Subcutaneous adipose tissue (tissue), 4 donors: ENCODE results near the gene PAX8. TPM values are rescaled to one million over a fixed set of nuclear protein-coding genes. Genes with fewer than 3 reads are reported as not detected.

Experiments used
- total RNA-seq, 4 donors: library from RNA; depleted of rRNA; stranded (reverse); fragments of >200 nt; gene quantifications; one replicate each; pipeline ENCODE4 v1.1.0, GENCODE V29; 2016
- TF ChIP-seq, protein P1 (sequence below): fragments of 450-650 bp; IDR thresholded peaks from one replicate; pipeline ENCODE4 v1.5.1; 2016; ENCODE audit warnings: low read depth, mild to moderate bottlenecking, control low read depth, antibody characterized with exemption, moderate library complexity

PAX8 gene
- total RNA-seq, 4 donors from 2014 or later, result 2.8 to 10.7 (median 5.8) TPM

DNA sequence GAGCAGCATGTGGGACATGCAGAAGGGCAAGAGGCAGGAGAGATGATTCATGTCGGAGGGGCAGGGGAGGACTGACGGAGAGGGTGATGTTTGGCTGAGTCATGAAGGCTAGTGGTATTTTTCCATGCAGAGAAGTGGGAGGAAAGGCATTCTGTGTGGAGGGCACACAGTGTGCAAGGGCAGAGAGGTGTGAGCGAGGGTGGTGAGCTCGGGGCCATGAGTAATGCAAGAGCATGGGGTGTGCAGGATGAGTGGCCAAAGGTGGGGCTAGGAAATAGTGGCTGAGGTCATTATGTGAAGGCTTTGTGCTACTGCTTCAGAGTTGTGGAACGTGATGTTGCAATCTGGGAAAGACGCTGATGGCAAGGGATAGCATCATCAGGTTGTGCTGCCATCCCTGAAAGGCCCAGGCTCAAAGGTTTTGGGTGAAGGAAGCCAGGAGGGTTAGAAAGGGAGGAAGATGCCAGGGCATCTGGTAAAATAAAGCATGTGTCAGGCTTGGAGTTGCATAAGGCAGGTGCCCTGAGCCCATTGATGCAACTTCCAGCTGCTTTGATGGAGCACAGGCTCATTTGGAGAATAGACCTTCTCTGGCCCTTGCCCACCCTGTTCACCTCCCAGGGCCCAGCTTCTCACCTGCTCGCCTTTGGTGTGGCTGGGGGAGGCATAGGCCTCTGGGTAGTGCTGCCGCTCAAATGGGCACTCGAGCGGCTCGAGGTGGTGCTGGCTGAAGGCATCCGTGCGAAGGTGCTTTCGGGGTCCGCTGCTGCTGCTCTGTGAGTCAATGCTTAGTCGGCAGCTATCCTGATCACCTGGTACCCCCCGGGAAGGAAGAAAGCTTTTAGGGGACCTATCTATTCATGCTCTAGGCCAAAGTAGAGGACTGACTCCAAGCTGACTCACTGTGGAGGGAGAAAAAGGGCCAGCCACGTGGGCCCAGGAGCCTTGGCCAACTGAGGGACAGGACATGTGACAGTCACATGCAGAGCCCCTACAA is 37.5 kb downstream of the PAX8 start:
- TF ChIP-seq, protein P1, sequence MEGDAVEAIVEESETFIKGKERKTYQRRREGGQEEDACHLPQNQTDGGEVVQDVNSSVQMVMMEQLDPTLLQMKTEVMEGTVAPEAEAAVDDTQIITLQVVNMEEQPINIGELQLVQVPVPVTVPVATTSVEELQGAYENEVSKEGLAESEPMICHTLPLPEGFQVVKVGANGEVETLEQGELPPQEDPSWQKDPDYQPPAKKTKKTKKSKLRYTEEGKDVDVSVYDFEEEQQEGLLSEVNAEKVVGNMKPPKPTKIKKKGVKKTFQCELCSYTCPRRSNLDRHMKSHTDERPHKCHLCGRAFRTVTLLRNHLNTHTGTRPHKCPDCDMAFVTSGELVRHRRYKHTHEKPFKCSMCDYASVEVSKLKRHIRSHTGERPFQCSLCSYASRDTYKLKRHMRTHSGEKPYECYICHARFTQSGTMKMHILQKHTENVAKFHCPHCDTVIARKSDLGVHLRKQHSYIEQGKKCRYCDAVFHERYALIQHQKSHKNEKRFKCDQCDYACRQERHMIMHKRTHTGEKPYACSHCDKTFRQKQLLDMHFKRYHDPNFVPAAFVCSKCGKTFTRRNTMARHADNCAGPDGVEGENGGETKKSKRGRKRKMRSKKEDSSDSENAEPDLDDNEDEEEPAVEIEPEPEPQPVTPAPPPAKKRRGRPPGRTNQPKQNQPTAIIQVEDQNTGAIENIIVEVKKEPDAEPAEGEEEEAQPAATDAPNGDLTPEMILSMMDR, result no peak

DNA sequence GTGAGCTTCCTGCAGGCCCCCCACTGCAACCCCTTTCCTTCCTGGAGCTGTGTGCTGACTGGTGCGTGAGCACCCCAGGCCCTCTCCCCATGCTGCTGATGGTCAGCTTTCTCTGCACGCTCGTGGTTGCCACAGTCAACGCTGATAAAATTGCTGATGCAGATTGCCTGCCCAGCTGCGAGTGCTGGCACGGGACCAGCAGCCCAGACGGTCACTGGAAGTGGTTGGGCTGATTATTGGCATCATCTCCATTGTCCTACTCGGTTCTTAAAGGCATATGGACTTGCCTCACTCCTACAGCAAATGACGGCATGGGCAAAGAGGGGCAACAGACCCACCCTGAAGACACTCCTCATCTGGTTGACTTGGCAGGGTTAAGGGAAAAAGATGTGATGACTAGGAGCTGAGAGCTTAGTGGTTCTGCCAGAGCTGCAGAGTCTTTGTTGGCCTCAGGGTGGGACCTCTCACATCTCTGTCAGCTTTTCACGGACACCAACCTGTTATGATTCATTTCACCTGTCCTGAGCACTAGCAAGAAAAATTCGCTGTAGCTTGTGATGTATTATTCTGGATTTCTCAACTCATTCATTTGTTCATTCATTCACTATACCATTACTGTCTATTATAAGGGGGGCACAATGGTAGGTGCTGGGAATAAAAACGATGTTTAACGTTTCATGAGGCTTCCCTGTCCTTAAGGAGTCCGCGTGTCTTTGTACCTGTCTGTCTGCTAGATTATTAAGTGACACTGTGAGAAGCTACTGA is 38.4 kb downstream of the PAX8 start:
- TF ChIP-seq, protein P1, result no peak

DNA sequence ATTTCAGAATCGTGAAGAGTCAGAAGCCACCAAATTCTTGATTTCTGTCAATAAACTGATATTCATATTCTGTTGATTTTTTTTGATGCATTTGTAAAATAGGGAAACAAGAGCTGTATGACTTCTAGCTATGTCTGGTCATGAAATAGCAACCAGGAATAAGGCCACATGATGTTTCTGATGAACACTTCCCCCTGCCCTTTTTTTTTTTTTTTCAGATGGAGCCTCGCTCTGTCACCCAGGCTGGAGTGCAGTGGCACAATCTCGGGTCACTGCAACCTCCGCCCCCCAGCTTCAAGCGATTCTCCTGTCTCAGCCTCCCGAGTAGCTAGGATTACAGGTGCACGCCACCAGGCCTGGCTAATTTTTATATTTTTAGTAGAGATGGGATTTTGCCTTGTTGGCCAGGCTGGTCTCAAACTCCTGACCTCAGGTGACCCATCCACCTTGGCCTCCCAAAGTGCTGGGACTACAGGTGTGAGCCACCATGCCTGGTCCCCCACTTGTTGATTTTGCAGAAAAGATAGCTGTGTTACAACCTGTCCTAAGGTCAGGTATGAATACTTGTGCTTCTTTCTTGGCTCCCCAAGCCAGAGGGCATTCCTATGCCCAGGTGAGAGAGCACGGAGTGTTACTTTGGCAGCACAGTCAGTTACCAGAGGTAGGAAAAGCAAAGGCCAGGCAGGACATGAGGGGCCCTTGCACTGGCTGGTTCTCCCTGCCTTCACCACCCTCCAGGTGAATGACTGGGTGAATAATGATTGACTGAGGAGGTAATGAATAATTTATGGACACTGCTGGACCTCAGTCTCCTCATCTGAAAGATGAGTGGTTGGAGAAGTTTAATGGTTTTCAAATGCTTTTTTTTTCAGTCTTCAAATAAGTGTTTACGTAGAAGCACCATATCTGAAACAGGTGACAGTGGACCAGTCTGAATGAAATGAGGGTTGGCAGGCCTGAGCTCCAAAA is 39.6 kb downstream of the PAX8 start:
- TF ChIP-seq, protein P1, result no peak

DNA sequence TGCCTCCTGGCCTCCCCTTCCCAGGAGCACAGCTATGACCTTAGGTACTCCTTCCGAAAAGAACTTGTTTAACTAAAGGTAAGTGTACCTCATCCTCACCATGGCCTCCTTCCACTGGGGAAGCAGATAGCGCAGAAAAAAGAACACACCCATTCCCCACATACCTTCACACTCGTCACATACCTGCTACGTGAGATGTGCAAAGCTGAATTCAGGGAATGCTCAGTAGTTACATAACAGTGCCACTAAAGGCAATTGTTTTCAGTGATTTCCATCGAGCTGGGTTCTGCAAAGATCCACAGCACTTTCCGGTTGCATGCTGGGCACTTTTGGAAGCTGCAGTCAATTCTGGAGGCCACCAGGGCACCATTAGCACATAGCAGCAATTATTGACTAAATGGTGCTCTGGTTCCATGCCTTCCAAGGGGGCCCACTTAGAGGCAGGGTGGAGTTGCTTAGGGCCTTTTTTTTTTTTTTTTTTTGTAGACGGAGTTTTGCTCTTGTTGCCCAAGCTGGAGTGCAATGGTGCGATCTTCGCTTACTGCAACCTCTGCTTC is 41.0 kb downstream of the PAX8 start:
- TF ChIP-seq, protein P1, result no peak

DNA sequence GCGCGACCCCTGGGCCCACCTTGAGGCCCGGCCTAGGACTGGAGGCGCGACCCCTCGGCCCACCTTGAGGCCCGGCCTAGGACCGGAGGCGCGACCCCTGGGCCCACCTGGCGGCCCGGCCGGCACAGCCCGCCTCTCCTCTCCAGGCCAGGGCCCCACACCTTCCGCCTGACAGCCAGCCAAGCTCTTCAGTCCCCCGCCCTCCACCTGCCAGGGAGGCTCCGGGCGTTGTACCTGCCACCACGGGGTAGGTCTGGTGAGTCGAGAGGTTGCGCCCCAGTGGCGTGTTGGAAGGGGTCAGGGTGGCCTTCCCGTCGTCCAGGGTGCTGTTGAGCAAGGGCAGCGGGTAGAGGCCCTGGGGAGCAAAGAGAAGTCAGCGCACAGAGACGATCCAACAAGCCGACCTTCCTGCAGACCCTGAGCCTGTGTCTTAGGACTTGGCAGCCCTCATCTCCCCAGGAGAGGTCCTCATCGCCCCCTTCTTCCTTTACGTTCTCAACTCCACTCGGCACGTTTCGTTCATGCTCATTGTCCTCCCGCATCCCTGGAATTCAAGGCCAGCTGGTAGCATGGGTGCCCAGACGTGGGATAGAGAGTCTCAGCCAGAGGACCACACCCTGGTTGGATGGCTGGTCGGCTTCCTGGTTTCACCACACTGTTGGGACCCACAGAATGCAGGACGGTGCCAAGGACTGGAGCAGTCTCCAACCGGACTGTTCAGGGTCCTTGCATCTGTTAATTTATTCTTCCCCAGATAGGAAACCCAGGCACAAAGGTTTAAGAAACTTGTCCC is 42.2 kb downstream of the PAX8 start:
- TF ChIP-seq, protein P1, result no peak

DNA sequence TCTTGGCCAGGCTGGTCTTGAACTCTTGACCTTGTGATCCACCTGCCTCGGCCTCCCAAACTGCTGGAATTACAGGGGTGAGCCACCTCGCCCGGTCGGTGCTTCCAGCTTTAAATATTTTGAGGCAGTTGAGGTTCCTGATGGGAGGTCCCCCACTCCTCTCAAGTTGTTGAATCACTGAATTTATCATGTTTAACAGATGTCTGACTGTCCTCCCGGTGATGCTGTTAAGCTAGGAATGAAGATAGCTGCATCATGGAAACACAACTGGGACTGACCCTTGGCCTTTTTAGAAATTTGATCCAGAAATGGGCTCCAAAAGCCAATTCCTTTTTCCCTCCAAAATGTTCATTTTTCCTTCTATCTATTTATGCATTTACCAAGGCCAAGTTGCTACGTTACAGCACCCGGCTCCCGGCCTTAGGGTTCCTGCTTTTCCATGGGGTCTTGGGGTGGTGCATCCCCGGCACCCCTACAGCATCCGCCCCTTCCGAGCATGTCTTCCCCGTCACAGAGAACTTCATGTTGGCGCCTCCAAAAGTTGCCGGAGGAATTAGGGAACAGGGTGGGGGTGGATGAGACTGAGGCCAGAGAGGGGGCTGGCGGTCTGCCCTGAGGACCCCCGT is 43.9 kb downstream of the PAX8 start:
- TF ChIP-seq, protein P1, result no peak
